ENCODE measurements around the gene SOX10.

SOX10 gene

DNA sequence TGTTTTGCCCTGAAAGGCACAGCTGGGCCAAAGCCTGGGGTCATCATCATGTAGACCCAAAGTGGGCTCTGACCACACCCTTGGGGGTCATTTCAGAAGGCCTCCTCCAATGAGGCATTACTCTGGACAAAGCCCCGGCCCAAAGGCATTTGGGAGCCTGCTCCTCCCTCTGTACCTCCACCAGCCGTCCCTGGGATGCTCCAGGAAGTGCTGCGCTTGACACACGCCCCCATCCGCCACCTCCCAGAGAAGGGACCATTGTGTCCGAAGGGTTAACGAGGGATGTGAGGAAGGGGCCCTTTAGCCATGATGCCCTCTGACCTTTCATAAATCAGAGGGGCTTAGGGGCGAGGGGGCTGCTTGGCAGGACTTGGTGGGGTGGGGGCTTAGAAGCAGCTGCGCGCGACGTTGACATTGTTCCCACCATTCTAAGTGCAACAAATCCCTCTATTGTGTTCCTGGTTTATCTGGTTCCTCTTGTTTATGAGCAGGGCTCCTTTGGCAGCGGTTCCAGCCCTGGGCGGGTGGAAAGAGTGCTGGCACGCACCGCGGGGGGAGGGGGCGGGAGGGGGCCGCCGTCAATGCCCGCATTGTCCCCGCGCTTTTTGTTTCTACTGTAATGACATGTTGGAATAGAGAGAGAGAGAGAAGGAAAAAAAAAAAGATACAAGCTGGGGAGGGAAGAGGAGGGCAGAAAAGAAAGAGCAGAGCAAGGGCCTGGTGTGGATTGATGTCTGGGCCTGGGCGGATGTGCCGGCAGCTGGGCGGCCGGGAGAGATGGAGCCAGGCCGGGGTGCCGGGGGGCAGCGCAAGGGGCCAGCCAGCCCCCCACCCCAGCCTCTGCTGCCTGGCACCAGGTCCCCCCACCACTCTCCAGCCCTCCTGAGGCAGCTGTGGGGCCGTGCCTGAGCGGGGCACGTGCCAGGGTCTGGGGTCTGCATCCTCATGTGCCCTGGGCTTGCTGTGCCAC is 32.1 kb upstream of the SOX10 start:
- peak; percentile 49 for DNase-seq

GRCh38 chr22:38014083-38014482 is 29.7 kb upstream of the SOX10 start:
- no peak for DNase-seq

GRCh38 chr22:38012604-38013072 is 28.3 kb upstream of the SOX10 start:
- DNase-seq, result no peak

- no peak for DNase-seq
Measured at GRCh38 chr22:38009000-38009806, 24.8 kb upstream of the SOX10 start.

DNA sequence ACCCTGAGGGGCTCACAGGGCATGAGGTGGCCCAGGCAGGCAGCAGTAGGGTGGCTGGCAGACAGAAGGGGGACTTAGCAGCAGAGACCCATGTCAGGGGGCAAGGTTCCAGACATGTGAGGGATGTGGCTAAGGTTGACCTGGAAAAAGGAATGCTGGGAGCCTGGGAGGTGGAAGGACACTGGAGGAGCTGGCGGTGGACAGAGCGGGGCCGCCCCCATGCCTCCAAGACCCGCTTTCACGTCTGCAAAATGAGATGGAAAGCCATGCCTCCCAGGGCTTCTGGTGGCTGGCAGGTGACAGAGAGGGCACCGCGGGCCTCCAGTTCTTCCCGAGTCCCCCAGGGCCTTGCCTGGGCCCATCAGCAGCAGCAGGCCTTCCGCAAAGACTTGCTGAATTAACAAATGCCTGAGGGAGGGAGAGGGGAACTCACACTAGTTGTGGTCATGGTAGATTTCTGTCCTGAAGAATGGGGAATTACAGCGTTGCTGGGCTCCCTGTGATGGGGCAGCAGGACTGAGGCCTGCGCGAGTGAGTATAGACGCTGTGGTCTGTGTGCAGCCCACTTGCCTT is 23.1 kb upstream of the SOX10 start:
- no peak for DNase-seq

- no peak for DNase-seq
Measured at GRCh38 chr22:38006906-38007305, 22.6 kb upstream of the SOX10 start.

- DNase-seq, result no peak
Measured at GRCh38 chr22:38005943-38006342, 21.6 kb upstream of the SOX10 start.

- DNase-seq, result no peak
Measured at GRCh38 chr22:37999640-38000272, 15.4 kb upstream of the SOX10 start.

- DNase-seq, result no peak
Measured at GRCh38 chr22:37999236-37999635, 14.9 kb upstream of the SOX10 start.

DNA sequence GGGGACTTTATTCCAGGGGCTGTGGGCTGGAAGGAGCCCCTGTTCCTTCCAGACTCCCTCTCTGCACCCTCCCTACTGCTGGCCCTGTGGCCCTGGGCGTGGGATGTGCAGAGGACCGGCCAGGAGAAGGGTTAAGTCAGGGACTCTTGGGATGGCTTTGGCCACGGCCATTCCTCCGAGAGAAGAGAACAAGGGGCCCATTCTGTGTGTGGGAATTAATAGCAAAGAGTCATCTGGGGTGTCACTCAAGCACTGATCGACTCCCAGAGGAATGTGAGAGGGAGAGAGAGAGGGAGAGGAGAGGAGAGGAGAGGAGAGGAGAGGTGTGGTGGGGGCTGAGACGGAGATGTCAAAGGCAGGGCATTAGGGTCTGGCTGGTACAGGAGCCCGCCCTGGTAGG is 14.2 kb upstream of the SOX10 start:
- DNase-seq, result peak; percentile 20

- DNase-seq, result no peak
Measured at GRCh38 chr22:37996515-37997246, 12.3 kb upstream of the SOX10 start.

- DNase-seq, result no peak
Measured at GRCh38 chr22:37996079-37996478, 11.7 kb upstream of the SOX10 start.

DNA sequence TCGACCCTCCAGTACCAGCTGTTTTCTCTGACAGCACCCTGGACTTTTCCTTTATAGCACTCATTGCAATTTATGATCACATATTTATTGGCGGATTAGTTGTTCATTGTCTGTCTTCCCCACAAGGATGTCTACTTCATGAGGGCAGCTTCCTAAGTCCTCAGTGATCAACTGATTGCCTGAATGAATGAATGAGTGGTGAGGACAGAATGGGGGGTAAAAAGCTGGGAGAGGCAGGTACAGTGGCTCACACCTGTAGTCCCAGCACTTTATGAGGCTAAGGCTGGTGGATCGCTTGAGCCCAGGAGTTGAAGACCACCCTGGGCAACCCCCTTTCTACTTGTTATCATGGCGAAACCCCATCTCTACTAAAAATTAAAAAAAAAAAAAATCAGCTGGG is 11.1 kb upstream of the SOX10 start:
- DNase-seq, result no peak

- no peak for DNase-seq
Measured at GRCh38 chr22:37994982-37995381, 10.6 kb upstream of the SOX10 start.

GRCh38 chr22:37994049-37994448 is 9.7 kb upstream of the SOX10 start:
- DNase-seq, result no peak

GRCh38 chr22:37991731-37992442 is 7.5 kb upstream of the SOX10 start:
- no peak for DNase-seq

- no peak for DNase-seq
Measured at GRCh38 chr22:37990862-37991261, 6.5 kb upstream of the SOX10 start.

- DNase-seq, result no peak
Measured at GRCh38 chr22:37990301-37990700, 5.9 kb upstream of the SOX10 start.

DNA sequence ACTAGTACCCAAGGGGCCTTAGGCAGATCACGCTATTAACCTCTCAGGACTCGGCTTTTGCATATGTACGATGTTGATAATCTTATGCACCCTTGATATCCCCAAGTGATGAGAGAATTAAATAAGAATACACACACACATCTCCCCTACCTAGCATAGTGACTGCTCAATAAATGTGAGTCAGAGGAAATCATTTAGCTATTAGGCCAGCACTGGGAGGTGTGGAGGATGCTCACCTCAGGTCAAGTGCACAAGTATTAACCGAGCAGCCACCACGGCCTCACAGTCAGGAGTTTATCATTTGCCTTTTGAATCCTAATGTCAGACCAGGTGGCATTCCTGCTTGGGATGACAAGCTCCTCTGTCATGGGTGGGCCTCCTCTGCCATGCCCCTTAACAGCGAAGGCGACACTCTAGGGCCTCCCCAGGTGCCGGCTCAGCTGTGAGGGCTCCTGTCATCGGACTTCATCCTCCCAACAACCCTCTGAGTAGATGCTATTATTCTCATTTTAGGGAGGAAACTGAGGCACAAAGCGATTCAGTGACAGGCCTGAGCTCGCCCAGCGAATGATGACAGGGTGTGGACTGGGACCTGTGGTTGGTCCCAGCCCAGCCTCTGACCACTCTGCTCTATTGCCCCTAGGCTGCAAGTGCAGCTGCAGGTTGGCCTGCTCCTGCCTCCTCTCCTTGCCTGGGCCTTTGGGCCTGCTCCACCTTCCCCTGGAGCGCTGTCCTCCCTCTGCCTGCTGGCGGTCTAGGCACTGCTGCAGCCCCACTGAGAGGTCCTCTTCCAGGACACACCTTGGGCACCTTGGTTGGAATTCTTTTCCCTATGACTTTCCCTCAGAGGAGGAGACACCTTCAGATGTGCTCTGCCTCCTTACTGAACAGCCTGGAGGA is 5.0 kb upstream of the SOX10 start:
- no peak for DNase-seq

GRCh38 chr22:37986371-37986770 is 2.0 kb upstream of the SOX10 start:
- DNase-seq, result no peak
